ENCODE results near the gene GNAS-AS1.

- TF ChIP-seq POLR2A (IDR thresholded peaks at IDR 0.05), result no peak
- no peak for TF ChIP-seq CTCF (IDR thresholded peaks at IDR 0.05)
- no peak for TF ChIP-seq EP300 (IDR thresholded peaks at IDR 0.05)
Observed at GRCh38 chr20:58835231-58835630, 15.5 kb downstream of the GNAS-AS1 start.
